T-helper 1 cell treated with Interleukin-12 subunit alpha and Interleukin-12 subunit beta and Interleukin-4 antibody, amounts not matched to agents 30 ng/mL and 1 ng/mL, for 36 hours (primary cell): ENCODE data around the gene AGAP1. TPM values are rescaled to one million over a fixed set of nuclear protein-coding genes. Genes with fewer than 3 reads are reported as not detected.
"Not testable (repeated sequence)": the region's sequence is repeated elsewhere in the genome, so short reads cannot be mapped to it uniquely, and the experiment has no call there.

ENCODE experiments used
- intact Hi-C: fragments of 100-400 bp; cut with micrococcal nuclease; formaldehyde crosslinking; loops from one replicate; pipeline ENCODE4 v1.15.1; 2024
- total RNA-seq: library from RNA; stranded (reverse); gene quantifications from 2 replicates; pipeline ENCODE4 v1.2.3, GENCODE V29; 2022

AGAP1 gene
- total RNA-seq, 1 donor from 2014 or later = 2.7 TPM

DNA sequence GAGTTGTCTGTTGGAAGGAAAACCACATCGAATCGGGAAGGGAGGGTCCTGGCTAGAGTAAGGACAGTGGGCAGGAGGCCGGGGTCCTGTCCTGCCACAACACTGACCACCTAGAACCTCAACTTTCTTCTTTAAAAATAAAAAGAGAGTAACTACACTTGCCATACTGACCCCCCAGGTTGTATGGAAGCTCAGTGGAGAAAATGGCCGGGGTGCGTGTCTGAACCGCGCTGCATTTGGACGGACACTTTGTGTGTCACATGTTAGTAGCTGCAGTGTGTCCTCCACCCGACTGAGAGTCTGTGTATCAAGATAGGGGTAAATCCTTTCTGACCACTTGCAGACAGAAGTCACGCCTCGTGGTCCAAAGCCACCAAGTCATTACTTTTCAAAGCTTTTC, 587.3 kb downstream of the AGAP1 start:
- intact Hi-C loops = no loop called here

DNA sequence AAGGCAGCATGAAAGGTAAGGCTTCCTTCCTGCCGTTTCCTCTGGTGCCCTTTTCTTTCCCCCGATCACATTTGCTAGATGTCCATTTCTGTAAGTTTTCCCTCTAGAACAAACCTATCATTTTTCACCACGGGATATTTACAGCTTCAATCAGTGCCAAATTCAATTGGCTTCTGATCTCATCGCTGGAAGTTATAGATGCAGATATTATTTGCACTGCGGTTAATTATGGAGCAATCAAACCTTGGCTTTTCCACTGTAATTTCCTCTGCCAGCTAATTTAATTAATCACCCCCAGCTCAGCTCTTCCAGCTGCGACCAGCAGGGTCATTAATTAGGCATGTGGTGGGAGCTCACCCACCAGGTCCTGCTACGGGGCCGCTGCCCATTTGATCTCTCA, 588.2 kb downstream of the AGAP1 start:
- intact Hi-C loops = no loop called here

DNA sequence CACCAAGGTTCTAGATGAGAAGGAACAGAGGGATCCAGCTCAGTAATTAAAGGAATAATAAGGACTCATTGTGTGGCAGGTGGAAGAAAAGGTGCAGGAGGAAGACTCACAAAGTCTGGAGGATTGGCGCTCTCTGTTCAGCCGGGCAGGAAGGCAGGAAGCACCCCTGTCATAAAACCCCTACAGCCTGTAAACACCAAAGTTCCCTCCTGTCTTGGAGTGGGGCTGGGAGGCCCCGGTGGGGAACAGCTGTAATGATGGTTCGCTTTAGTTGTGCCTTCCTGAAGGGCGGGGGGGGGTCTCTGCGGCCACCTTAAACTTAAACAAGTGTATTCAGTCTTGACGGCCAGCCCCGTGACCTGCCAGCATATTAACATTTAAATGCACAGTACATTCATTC, 590.1 kb downstream of the AGAP1 start:
- intact Hi-C loops = no loop called here

DNA sequence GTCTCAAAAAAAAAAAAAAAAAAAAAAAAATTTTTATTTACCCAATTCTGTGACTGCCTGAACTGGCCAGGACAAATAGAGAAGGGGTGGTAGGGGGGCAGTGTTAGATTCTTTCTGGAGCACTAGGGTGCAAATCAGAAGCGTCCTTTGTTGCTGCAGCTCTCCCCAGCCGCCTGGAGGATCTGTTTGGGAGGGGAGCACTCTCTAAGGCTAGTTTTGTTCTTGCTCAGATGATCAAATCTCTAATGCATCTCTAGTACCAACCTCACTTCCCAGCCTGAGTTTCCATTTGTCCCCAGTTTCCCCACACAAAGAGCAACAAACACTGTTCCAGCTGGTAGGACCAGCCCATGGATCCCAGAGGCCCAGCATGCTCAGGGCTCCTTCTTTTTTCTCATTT, 591.4 kb downstream of the AGAP1 start:
- intact Hi-C loops = no loop called here

DNA sequence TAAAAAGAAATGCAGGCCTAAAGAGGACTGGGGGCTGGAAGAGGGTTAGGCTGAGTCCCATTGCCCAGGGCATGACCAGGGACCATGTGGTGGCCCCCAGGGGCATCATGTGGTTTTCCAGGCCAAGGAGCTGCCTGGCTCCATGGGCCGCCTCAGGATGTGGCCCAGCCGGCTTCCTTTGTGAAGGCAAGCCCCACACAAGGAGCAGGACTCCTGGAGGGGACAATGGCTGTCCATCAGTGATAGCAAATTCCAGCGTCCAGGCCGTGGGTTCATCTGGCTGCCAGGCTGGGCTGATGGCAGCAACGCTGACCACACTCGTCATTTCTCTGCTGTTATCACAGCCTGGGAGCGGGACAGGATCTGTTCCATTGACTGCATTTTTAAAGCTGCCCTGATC, 591.8 kb downstream of the AGAP1 start:
- intact Hi-C loops = no loop called here

DNA sequence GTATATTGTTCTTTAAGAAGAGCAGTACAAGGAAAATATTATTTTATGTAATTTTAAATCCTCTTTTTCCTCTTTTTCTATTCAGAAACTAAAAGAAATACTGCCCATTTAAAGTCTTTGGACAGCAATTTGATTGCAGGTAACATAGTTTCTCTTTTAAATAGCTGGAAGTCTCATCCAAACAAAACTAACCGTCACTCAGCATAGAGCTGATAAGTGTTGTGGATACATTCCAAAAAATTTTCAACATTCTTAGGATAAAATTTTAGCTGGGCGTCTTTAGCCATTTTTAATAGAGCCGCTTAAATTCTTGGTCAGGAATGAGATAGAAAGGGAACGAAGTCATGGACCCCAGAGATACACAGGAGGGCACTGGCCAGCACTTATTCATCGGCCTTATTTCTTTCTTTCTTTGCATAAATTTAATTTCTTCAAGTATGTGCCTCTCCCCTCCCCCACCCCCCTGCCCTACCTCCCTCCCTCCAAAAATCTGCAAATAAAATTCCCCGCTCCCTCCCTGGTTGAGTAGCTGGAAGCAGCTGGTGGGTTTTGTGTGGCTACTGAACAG, 592.6 kb downstream of the AGAP1 start:
- intact Hi-C loops = no loop called here

DNA sequence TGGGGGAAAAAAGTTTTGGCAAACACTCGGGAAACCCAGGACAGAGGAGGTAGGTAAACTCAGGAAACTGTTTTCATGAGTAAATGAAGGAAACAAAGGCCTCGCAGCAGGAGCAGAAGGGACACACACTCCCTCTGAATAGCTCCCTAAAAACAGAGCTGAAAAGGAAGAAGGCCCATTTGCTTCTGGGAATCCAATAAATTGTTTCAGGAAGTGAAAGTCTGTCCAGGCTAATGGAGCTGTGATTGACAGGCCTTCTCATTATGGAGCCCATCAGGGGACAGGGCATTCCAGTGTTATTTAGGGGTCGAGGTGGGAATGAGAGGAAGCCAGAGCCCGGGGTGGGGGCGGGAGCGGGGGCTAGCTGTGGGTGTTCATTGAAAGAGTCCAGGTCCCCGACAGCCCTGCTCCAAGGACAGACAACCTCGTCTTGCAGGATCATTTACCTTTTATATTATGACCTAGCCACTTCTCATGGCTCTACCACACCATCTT, 593.2 kb downstream of the AGAP1 start:
- intact Hi-C loops = no loop called here

DNA sequence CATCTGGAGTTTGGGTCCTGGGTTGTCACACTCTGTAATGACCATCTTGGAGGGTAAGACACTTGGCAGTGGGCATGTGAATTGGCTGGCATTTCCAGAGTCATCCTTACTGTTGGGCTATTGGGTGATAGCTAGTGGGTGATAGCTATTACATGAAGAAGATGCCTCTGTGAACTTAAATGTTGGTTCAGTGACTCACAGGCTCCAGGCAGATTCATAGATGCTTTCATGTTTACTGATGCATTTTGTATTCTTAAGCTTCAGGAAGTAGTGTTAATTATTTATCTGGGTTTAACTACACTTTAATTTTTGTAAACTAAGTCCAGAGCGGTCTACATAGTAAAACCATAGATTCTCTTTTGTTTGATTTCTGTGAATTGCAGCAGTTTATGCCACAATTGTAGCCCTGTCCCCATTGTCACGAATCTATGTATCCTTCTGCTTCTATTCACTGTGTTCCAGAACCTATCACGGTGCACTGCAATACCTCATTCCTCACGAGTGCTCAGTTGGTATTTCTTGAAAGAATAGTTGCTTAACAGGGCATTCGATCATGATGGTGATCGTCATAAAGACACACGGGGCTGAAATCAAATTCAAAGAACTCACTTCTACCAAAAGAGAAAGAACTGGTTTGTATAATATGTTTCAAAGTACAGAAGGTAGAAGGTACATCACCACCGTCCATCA, 594.7 kb downstream of the AGAP1 start:
- intact Hi-C loops = no loop called here

DNA sequence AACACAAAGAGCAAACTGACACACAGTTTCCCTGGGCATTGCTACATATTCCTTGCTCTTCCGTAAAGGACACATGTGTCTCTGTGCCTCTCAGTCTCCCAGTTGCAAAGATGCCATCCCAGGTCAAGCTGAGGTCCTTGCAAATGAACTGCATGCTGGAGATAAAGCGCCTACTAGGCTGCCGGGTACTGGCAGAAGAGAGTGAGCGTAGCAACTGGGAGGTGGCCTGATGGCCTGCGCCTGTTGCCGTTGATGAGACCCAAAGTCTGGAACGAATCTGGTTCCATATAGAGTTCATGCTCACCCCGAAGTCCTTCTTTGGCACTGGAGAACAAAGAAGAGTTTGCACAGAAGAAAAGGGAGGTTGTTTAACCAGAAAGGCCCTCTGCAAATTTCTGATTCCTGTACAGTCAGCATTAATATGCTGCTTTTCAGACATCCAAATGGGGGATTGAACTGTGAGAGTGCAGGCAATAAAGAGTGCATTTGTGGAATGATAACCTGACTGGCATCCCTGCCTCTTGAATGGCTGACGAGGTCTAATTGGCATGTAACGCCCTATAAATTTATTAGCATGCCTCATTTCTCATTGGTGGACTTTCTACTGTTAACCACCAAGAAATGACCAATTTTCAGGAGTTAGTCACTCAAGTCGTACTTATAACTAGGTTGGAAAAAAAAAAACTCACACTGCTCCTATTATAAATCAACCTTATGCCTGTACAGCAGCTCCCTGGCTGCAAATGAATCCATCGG, 595.6 kb downstream of the AGAP1 start:
- intact Hi-C loops = no loop called here

DNA sequence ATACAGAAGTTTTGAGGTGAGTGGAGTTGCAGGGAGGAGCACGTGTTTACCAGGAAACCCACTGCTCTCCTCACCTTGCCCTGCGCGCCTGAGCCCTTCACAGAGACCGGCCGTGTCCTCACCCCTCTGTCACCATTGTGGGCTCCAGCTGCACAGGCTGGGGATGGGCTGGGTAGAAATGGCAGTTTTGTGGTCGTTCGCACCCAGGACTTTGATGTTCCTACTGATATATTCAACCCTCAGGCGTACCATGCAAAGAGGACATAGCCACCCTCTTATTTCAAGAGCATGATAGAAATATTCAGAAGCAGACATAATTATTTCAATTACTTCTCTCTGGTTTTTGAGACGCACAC, 596.2 kb downstream of the AGAP1 start:
- intact Hi-C loops = no loop called here

DNA sequence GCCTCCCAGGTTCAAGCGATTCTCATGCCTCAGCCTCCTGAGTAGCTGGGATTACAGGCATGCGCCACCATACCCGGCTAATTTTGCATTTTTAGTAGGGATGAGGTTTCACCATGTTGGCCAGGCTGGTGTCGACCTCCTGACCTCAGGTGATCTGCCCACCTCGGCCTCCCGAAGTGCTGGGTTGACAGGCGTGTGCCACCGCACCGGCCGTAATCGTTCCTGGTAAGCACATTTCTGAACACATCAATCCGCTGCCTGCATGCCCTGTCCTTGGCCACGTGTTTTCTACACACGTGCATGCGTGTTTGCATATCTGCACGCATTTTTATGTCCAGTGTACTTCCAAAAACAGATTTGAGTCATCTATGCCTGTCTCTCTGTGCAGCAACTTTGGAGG, 597.0 kb downstream of the AGAP1 start:
- intact Hi-C loops = not testable (repeated sequence)

DNA sequence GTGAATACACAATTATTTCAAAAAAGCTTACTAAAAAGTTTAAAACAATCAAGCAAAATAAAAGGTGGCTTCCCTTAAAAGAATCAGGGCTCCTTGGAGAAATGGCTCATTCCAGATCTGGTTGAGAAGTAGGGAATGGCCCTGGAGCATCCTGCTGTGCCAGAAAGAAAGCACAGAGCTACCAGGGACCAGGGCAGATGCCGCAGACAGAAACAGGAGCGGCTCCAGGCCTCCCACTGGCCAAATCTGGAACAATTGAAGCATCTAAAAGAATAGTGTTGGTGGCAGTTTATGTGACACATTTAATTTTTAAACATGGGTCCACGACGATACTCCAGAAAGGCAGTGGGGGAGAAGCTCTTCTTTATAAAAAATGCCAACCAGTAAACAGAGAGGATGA, 598.9 kb downstream of the AGAP1 start:
- intact Hi-C loops = no loop called here

DNA sequence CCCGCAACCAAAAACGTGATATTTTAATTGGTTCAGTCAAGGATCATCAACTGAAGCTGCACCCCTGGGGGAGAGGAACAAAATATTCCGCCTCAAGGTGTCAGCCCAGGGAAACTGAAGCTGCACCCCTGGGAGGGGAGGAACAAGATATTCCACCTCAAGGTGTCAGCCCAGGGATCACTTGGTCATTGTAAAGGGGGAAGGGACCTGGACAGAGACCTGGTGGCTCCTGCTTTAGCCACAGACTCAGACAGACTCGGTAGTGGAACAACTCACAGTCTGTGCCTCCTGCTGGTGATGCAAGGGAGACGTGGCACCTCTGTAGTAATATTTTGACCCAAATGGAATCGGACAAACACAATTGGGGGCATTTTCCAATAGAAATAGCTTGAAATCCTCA, 599.3 kb downstream of the AGAP1 start:
- intact Hi-C loops = no loop called here

DNA sequence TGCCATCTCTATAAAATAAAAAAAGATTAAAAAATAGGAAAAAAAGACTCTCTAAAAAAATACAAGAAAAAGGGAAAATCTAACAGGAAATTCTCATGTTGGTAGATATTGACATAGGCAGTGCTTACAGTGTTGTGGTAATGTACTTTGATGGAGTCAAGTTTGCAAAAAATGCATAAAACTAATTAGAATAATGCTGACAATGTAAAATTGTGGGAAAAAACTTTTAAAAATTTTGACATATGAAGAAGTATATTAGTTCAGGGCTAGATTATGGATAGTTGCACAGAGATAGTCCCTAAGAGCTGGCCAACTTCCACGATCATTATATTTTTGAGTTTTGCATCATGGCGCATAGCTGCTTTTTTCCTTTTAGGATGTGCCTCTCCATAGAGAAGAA, 601.7 kb downstream of the AGAP1 start:
- intact Hi-C loops = no loop called here

DNA sequence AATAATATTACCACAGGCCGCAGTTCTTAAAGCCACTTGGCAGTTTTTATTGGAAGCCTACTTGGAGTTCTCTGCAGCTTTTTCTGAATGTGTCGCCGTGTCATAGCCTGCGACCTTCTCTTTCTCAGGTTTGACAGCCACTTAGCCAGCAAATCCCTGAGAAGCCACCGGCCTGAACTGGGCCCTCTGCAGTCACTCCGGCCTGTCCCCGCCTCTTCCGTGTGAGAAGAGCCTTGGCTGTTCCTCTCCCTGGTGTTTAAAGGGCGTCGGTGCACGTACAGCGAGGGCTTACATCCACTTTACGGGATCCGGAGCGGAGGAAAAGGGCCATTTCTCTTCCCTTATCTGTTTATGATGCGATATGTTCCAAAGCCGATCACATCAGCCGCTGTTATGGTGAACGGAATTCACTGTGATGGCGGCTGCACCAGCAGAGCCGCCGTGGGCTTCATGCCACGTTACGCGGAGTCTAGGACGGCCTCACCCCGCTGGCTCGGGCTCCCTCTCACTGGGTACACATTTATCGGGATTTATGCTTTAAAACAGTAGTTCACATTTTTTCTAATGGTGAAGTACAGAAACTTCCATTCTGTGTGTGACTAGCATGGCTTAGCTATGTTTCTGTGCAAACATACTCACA, 607.6 kb downstream of the AGAP1 start:
- intact Hi-C loops = no loop called here

DNA sequence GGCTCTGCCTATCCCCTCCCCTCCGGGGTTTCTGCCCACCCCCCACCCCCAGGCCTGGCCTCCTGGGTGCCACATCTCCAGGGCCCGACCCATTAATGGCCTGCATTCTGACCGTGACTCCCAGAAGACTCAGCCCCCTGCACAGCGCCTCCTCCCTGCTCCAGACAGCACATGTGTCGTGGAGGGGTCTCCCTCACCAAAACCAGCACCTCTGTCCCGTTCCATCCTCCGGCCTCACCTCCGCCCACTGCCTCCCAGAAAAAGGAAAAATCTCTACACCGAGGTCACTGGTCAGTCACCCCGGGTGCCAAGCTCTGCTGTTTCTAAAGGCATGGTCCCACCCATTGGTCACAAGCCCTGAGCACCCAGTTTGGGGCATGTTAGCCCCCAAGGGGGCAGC, 609.1 kb downstream of the AGAP1 start:
- intact Hi-C loops = no loop called here

DNA sequence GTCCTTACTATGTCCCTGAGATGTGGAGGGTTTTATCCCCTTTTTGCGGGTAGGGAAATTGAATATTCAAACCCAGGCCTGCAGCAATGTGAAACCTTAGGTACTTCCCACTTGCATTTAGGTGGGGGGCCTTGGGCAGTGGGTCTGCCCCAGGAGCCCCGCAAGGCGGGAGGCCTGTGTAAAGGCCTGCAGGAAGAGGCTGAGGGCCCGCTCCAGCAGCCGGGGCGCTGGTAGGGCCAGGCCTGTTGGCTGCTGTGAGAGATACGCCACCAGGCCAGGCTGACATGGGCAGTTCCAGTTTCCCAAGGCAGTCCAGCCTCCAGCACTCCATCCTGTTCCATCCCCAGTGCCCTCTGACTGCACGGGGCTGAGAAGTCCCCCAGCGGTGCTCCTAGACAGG, 610.1 kb downstream of the AGAP1 start:
- intact Hi-C loops = no loop called here

DNA sequence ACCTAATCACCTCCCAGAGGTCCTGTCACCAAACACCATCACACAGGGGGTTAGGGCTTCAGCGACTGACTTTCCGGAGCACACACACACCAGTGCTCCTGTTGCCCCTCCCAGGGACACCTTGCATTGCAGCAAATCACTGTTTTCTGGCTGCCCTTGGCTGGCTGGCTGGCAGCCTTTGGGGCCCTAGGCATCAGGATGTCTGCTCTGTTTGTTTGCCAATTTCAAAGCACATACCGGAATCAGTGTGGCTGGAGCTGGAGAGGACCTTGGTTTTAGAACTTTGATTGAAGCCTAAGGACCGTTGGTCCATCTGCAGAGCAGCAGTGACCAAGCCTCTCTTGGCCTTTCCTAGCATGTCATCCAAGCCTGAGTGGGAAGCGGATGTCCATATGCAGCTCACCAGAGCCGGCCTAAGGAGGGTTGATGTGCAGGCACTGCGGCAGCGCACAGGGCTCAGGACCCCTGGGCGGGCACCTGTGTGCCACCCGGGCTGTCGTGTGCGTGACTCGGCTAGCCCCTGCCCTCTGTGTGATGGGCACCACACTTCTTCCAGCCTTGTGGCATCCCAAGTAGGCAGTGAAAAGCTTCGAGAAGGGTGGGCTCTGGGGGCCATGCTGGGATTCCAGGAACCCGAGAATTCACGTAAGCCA, 612.2 kb downstream of the AGAP1 start:
- intact Hi-C loops = no loop called here

DNA sequence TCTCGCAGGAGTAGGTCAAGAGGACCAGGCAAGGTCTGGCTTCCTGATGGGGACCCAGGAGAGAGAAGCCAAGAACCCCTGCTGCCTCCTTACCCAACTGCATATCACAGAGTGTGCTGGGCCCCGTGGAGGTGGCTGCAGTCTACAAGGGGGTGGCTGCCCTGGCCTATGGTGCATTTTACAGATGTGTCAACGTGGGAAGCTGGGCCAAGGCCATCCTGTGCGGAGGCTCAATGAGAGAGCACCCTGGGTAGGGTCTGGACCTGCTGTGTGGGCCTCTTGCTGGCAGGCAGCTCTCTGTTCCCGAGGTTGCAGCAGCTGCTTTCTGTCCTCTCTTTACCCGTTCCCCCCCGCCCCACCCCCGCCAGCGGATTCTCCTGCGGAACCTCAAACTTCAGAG, 612.9 kb downstream of the AGAP1 start:
- intact Hi-C loops = no loop called here

DNA sequence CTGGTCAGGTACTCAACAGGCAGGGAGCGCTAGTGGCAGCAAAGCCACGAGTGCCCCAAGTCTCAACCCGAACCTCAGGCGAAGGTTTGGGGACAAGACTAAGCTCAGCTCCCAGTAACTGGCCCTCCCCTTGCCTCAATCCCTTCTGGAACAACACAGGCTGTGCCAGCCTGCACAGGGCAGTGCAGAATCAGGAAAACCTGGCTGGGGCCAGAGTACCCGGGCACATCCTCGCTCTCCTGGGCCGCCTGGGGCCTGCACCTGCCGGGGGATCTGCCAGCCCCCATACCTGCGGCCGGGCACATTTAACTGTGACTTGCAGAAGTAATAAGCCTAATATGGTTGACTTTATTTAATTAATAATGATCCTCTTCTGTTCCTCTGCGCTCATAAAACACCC, 613.7 kb downstream of the AGAP1 start:
- intact Hi-C loops = no loop called here

DNA sequence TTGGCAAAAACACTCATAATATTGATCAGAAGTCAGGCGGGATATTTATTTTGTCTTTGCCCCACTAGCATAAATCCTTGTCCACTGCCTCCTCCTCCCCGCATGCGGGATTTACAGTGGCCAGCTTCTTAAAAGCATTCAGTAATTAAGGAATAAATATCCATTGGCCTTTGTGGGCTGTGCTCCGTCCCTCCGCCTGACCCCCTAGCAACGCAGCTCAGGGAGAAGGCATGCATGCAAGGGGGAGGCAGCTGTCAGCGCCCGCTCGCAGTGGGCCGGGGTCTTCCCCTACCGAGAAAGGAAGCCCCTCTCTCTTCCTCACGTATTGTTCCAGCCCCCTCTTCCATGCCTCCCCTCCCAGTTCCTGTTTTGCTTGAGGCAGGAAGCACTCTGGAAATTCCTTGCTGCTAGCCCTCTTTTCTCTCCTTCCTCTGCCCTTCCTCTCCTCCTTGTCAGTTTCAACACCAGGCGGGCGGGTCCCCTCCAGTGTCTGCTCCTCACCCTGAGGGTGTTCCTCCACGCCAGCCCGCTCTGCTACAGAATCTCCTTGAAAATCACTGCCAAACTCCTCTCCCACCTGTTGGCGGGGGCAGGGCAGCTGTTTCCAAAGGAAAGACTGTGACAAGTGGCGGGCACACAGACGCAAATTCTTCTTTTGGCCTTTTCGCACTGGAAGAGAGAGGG, 614.2 kb downstream of the AGAP1 start:
- intact Hi-C loops = no loop called here
